Measurements from ENCODE around the gene AKAP12. TPM values are rescaled to one million over a fixed set of nuclear protein-coding genes. Genes with fewer than 3 reads are reported as not detected.

Gene AKAP12
- total RNA-seq, 1 donor from 2014 or later: 88.1 TPM

- H3K4me3 ChIP-seq: no peak overlapping the region
- no peak for DNase-seq (ENCODE audit: extremely low spot score in 2 of 2)
- no peaks in the 10 kb centered on the region for H3K27me3 ChIP-seq
- TF ChIP-seq CTCF (IDR thresholded peaks at IDR 0.05): no peak
- no peak for TF ChIP-seq POLR2AphosphoS5 (IDR thresholded peaks at IDR 0.05; ENCODE audit: insufficient read depth in 1 of 2, low read depth in 1 of 2)
- no peak for TF ChIP-seq POLR2A (IDR thresholded peaks at IDR 0.05)
- no peak overlapping the region for H3K27ac ChIP-seq
- intact Hi-C loops (cut with DNase I): no loop called here
- H3K4me1 ChIP-seq: no peaks in the 10 kb centered on the region
- H3K9me3 ChIP-seq: no peaks in the 10 kb centered on the region
- peaks cover 0 to 18% of the 10 kb centered on the region in 2 donors for H3K36me3 ChIP-seq
These were observed 118.7 kb downstream of the AKAP12 start for GRCh38 chr6:151358475-151358874.

GRCh38 chr6:151359486-151359885 lies 119.7 kb downstream of the AKAP12 start:
- H3K27me3 ChIP-seq: no peaks in the 10 kb centered on the region
- peaks cover 0 to 18% of the 10 kb centered on the region in 2 donors for H3K36me3 ChIP-seq
- DNase-seq (ENCODE audit: extremely low spot score in 2 of 2): no peak
- TF ChIP-seq POLR2A (IDR thresholded peaks at IDR 0.05) (no peak), POLR2AphosphoS5 (IDR thresholded peaks at IDR 0.05; ENCODE audit: insufficient read depth in 1 of 2, low read depth in 1 of 2) (no peak), CTCF (IDR thresholded peaks at IDR 0.05) (no peak)
- no peak overlapping the region for H3K4me3 ChIP-seq
- intact Hi-C loops (cut with DNase I): no loop called here
- no peaks in the 10 kb centered on the region for H3K9me3 ChIP-seq
- H3K27ac ChIP-seq: no peak overlapping the region
- no peaks in the 10 kb centered on the region for H3K4me1 ChIP-seq

- intact Hi-C loops (cut with DNase I): no loop called here
- Histone ChIP-seq H3K9me3 (no peaks in the 10 kb centered on the region), H3K4me3 (no peak overlapping the region), H3K27me3 (no peaks in the 10 kb centered on the region), H3K27ac (no peak overlapping the region), H3K36me3 (peaks cover 0 to 42% of the 10 kb centered on the region in 2 donors), H3K4me1 (no peaks in the 10 kb centered on the region)
- DNase-seq (ENCODE audit: extremely low spot score in 2 of 2): no peak
- TF ChIP-seq CTCF (IDR thresholded peaks at IDR 0.05): no peak
- no peak for TF ChIP-seq POLR2A (IDR thresholded peaks at IDR 0.05)
- TF ChIP-seq POLR2AphosphoS5 (IDR thresholded peaks at IDR 0.05; ENCODE audit: insufficient read depth in 1 of 2, low read depth in 1 of 2): no peak
These were observed 125.5 kb downstream of the AKAP12 start for GRCh38 chr6:151365233-151365632.

GRCh38 chr6:151370509-151371078 lies 130.8 kb downstream of the AKAP12 start:
- DNase-seq (ENCODE audit: extremely low spot score in 2 of 2): no peak
- H3K27ac ChIP-seq: no peak overlapping the region
- peaks cover 0 to 42% of the 10 kb centered on the region in 2 donors for H3K36me3 ChIP-seq
- no peaks in the 10 kb centered on the region for H3K27me3 ChIP-seq
- TF ChIP-seq POLR2AphosphoS5 (IDR thresholded peaks at IDR 0.05; ENCODE audit: insufficient read depth in 1 of 2, low read depth in 1 of 2) (no peak), POLR2A (IDR thresholded peaks at IDR 0.05) (no peak), CTCF (IDR thresholded peaks at IDR 0.05) (no peak)
- H3K4me3 ChIP-seq: no peak overlapping the region
- H3K4me1 ChIP-seq: peaks cover 9% of the 10 kb centered on the region
- H3K9me3 ChIP-seq: no peaks in the 10 kb centered on the region
- intact Hi-C loops (cut with DNase I): no loop called here

- Histone ChIP-seq H3K27me3 (no peaks in the 10 kb centered on the region), H3K27ac (no peak overlapping the region), H3K4me3 (no peak overlapping the region), H3K36me3 (peaks cover 0 to 32% of the 10 kb centered on the region in 2 donors), H3K4me1 (peaks cover 9% of the 10 kb centered on the region), H3K9me3 (no peaks in the 10 kb centered on the region)
- intact Hi-C loops (cut with DNase I): no loop called here
- no peak for DNase-seq (ENCODE audit: extremely low spot score in 2 of 2)
- TF ChIP-seq POLR2AphosphoS5 (IDR thresholded peaks at IDR 0.05; ENCODE audit: insufficient read depth in 1 of 2, low read depth in 1 of 2) (no peak), POLR2A (IDR thresholded peaks at IDR 0.05) (no peak), CTCF (IDR thresholded peaks at IDR 0.05) (no peak)
These were observed 132.4 kb downstream of the AKAP12 start for GRCh38 chr6:151372164-151372563.

All from vagina (tissue), 2 donors.